WTC11 (cell line): ENCODE data around the gene ALG14. TPM values are rescaled to one million over a fixed set of nuclear protein-coding genes. Genes with fewer than 3 reads are reported as not detected.

Experiments
- CBFB ChIP-seq: sonication (generic); formaldehyde crosslinking; IDR thresholded peaks from 2 replicates; pipeline ENCODE4 v1.8.1; 2022; ENCODE audit warnings: mild to moderate bottlenecking, low read depth, missing genetic modification reagents
- ELF4 ChIP-seq: sonication (generic); formaldehyde crosslinking; IDR thresholded peaks from 2 replicates; pipeline ENCODE4 v1.8.1; 2022; ENCODE audit warnings: low read depth, mild to moderate bottlenecking, moderate library complexity, missing genetic modification reagents
- EMX1 ChIP-seq: fragments of 250-450 bp; sonication (Bioruptor Pico); IDR thresholded peaks from 2 replicates; pipeline ENCODE4 v1.8.0; 2021; ENCODE audit warnings: mild to moderate bottlenecking
- GTF2I ChIP-seq: fragments of 250-450 bp; sonication (Bioruptor Pico); conservative IDR thresholded peaks from 2 replicates; pipeline ENCODE4 v1.4.0; 2021; ENCODE audit warnings: mild to moderate bottlenecking
- HMGA2 ChIP-seq: fragments of 250-450 bp; sonication (Bioruptor Pico); IDR thresholded peaks from 2 replicates; pipeline ENCODE4 v1.4.0; 2021; ENCODE audit warnings: mild to moderate bottlenecking, moderate library complexity
- IRF2 ChIP-seq: sonication (generic); formaldehyde crosslinking; IDR thresholded peaks from 2 replicates; pipeline ENCODE4 v1.8.0; 2022; ENCODE audit warnings: low read depth, missing genetic modification reagents, borderline replicate concordance
- MYBL2 ChIP-seq: sonication (generic); formaldehyde crosslinking; IDR thresholded peaks from 2 replicates; pipeline ENCODE4 v1.8.1; 2023; ENCODE audit warnings: mild to moderate bottlenecking, moderate library complexity, missing genetic modification reagents
- NR1H2 ChIP-seq: sonication (generic); formaldehyde crosslinking; IDR thresholded peaks from 2 replicates; pipeline ENCODE4 v1.9.0; 2021; ENCODE audit warnings: mild to moderate bottlenecking, moderate library complexity, missing genetic modification reagents
- SMAD3 ChIP-seq: sonication (generic); formaldehyde crosslinking; IDR thresholded peaks from 2 replicates; pipeline ENCODE4 v1.8.0; 2022; ENCODE audit warnings: missing genetic modification reagents, mild to moderate bottlenecking, borderline replicate concordance
- SOX15 ChIP-seq: fragments of 250-450 bp; sonication (Bioruptor Pico); IDR thresholded peaks from 2 replicates; pipeline ENCODE4 v1.9.0; 2021; ENCODE audit warnings: mild to moderate bottlenecking
- ZNF121 ChIP-seq: sonication (generic); formaldehyde crosslinking; IDR thresholded peaks from 2 replicates; pipeline ENCODE4 v1.8.0; 2023; ENCODE audit warnings: missing genetic modification reagents
- ZNF396 ChIP-seq: fragments of 250-450 bp; sonication (Bioruptor Pico); IDR thresholded peaks from 2 replicates; pipeline ENCODE4 v1.8.0; 2021; ENCODE audit warnings: mild to moderate bottlenecking, moderate library complexity, borderline replicate concordance
- total RNA-seq: library from RNA; stranded (reverse); gene quantifications from 3 replicates; pipeline ENCODE4 v1.2.3, GENCODE V29; 2021
- TF ChIP-seq, protein P1 (sequence below): sonication (generic); formaldehyde crosslinking; IDR thresholded peaks from 2 replicates; pipeline ENCODE4 v1.8.1; 2023; ENCODE audit warnings: mild to moderate bottlenecking, moderate library complexity, missing genetic modification reagents
- TF ChIP-seq, protein P2 (sequence below): fragments of 250-450 bp; sonication (Bioruptor Pico); IDR thresholded peaks from 2 replicates; pipeline ENCODE4 v2.1.2; 2022; ENCODE audit warnings: mild to moderate bottlenecking, moderate library complexity
- TF ChIP-seq, protein P3 (sequence below): sonication (generic); formaldehyde crosslinking; IDR thresholded peaks from 2 replicates; pipeline ENCODE4 v1.8.0; 2023; ENCODE audit warnings: missing genetic modification reagents
- TF ChIP-seq, protein P4 (sequence below): fragments of 250-450 bp; sonication (Bioruptor Pico); IDR thresholded peaks from 2 replicates; pipeline ENCODE4 v1.9.0; 2021; ENCODE audit warnings: mild to moderate bottlenecking, borderline replicate concordance
- TF ChIP-seq, protein P5 (sequence below): sonication (generic); formaldehyde crosslinking; IDR thresholded peaks from 2 replicates; pipeline ENCODE4 v1.8.1; 2023; ENCODE audit warnings: mild to moderate bottlenecking, missing genetic modification reagents, borderline replicate concordance

Gene ALG14
- total RNA-seq, 1 experiment from 2014 or later = 2.3 TPM

DNA sequence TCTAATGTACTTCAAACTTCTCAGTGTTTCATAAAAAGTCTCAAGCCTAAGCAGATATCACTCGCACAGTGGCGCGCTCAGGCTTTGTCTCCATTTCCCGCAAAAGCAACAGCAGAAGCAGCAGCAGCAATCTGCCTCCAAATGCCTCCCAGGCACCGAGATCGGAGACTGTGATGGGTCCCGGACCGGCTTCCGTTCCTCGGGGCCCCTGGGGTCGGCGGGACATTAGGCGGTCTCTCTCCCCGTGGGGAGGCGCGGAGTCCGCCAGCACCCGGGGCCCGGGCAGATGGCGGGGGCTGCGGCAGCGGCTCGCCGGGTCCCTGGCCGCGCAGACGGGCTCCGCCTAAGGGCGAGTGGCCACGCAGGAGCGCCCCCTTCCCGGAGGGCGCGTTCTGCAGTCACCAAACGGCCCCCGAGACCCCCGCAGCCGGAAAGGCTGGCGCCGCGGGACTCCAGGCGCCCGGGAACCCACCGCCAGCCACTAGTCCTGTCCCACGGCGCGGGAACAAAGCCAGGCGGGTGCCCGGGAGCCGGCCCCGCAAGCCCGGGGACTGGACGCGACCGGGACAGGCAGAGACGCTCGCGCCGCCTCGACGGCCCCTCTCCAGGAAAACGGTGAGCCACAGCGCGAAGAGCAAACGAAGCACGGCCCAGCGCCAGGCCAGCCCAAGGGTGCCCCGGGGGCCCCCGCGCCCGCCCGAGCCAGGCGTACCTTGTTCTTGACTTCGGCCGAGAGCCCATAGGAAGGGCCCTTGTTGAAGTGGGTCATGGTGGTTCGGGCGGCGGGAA lies 146.4 kb downstream of the ALG14 start (continued):
- TF ChIP-seq IRF2 (CRISPR knock-in tag) (no peak), SOX15 (no peak), GTF2I (CRISPR knock-in tag) (no peak), CBFB (CRISPR knock-in tag) (no peak; the same call in 1 of the 2 replicates), EMX1 (CRISPR knock-in tag) (no peak), SMAD3 (CRISPR knock-in tag) (0 out of 2 replicates have a peak, but pooled peaks have one; percentile 36), HMGA2 (CRISPR knock-in tag) (no peak), ELF4 (CRISPR knock-in tag) (no peak), NR1H2 (CRISPR knock-in tag) (no peak), ZNF396 (CRISPR knock-in tag) (no peak), MYBL2 (CRISPR knock-in tag) (no peak), ZNF121 (CRISPR knock-in tag) (no peak)
- TF ChIP-seq, protein P1, sequence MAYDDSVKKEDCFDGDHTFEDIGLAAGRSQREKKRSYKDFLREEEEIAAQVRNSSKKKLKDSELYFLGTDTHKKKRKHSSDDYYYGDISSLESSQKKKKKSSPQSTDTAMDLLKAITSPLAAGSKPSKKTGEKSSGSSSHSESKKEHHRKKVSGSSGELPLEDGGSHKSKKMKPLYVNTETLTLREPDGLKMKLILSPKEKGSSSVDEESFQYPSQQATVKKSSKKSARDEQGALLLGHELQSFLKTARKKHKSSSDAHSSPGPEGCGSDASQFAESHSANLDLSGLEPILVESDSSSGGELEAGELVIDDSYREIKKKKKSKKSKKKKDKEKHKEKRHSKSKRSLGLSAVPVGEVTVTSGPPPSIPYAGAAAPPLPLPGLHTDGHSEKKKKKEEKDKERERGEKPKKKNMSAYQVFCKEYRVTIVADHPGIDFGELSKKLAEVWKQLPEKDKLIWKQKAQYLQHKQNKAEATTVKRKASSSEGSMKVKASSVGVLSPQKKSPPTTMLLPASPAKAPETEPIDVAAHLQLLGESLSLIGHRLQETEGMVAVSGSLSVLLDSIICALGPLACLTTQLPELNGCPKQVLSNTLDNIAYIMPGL (CRISPR knock-in tag) = peak; percentile 47; the same call in 1 of the 2 replicates
- TF ChIP-seq, protein P2, sequence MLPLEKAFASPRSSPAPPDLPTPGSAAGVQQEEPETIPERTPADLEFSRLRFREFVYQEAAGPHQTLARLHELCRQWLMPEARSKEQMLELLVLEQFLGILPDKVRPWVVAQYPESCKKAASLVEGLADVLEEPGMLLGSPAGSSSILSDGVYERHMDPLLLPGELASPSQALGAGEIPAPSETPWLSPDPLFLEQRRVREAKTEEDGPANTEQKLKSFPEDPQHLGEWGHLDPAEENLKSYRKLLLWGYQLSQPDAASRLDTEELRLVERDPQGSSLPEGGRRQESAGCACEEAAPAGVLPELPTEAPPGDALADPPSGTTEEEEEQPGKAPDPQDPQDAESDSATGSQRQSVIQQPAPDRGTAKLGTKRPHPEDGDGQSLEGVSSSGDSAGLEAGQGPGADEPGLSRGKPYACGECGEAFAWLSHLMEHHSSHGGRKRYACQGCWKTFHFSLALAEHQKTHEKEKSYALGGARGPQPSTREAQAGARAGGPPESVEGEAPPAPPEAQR = no peak
- TF ChIP-seq, protein P3, sequence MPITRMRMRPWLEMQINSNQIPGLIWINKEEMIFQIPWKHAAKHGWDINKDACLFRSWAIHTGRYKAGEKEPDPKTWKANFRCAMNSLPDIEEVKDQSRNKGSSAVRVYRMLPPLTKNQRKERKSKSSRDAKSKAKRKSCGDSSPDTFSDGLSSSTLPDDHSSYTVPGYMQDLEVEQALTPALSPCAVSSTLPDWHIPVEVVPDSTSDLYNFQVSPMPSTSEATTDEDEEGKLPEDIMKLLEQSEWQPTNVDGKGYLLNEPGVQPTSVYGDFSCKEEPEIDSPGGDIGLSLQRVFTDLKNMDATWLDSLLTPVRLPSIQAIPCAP = no peak
- TF ChIP-seq, protein P4, sequence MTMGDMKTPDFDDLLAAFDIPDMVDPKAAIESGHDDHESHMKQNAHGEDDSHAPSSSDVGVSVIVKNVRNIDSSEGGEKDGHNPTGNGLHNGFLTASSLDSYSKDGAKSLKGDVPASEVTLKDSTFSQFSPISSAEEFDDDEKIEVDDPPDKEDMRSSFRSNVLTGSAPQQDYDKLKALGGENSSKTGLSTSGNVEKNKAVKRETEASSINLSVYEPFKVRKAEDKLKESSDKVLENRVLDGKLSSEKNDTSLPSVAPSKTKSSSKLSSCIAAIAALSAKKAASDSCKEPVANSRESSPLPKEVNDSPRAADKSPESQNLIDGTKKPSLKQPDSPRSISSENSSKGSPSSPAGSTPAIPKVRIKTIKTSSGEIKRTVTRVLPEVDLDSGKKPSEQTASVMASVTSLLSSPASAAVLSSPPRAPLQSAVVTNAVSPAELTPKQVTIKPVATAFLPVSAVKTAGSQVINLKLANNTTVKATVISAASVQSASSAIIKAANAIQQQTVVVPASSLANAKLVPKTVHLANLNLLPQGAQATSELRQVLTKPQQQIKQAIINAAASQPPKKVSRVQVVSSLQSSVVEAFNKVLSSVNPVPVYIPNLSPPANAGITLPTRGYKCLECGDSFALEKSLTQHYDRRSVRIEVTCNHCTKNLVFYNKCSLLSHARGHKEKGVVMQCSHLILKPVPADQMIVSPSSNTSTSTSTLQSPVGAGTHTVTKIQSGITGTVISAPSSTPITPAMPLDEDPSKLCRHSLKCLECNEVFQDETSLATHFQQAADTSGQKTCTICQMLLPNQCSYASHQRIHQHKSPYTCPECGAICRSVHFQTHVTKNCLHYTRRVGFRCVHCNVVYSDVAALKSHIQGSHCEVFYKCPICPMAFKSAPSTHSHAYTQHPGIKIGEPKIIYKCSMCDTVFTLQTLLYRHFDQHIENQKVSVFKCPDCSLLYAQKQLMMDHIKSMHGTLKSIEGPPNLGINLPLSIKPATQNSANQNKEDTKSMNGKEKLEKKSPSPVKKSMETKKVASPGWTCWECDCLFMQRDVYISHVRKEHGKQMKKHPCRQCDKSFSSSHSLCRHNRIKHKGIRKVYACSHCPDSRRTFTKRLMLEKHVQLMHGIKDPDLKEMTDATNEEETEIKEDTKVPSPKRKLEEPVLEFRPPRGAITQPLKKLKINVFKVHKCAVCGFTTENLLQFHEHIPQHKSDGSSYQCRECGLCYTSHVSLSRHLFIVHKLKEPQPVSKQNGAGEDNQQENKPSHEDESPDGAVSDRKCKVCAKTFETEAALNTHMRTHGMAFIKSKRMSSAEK = no peak
- TF ChIP-seq, protein P5, sequence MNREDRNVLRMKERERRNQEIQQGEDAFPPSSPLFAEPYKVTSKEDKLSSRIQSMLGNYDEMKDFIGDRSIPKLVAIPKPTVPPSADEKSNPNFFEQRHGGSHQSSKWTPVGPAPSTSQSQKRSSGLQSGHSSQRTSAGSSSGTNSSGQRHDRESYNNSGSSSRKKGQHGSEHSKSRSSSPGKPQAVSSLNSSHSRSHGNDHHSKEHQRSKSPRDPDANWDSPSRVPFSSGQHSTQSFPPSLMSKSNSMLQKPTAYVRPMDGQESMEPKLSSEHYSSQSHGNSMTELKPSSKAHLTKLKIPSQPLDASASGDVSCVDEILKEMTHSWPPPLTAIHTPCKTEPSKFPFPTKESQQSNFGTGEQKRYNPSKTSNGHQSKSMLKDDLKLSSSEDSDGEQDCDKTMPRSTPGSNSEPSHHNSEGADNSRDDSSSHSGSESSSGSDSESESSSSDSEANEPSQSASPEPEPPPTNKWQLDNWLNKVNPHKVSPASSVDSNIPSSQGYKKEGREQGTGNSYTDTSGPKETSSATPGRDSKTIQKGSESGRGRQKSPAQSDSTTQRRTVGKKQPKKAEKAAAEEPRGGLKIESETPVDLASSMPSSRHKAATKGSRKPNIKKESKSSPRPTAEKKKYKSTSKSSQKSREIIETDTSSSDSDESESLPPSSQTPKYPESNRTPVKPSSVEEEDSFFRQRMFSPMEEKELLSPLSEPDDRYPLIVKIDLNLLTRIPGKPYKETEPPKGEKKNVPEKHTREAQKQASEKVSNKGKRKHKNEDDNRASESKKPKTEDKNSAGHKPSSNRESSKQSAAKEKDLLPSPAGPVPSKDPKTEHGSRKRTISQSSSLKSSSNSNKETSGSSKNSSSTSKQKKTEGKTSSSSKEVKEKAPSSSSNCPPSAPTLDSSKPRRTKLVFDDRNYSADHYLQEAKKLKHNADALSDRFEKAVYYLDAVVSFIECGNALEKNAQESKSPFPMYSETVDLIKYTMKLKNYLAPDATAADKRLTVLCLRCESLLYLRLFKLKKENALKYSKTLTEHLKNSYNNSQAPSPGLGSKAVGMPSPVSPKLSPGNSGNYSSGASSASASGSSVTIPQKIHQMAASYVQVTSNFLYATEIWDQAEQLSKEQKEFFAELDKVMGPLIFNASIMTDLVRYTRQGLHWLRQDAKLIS (CRISPR knock-in tag) = peak; percentile 21; the same call in 1 of the 2 replicates
- TF ChIP-seq, all 79 proteins: peak for 6
